HG02610 (cell line): ENCODE results near the gene WFDC8.

ENCODE experiments used
- ATAC-seq: cut with Tn5 transposase; IDR thresholded peaks from one replicate; pipeline ENCODE4 v1.9.1; 2021; ENCODE audit warnings: mild to moderate bottlenecking, moderate library complexity; ENCODE audit not compliant: unreplicated experiment

The WFDC8 gene

GRCh38 chr20:45550765-45551164, 28.3 kb downstream of the WFDC8 start:
- ATAC-seq: no peak

GRCh38 chr20:45548410-45548809, 30.7 kb downstream of the WFDC8 start:
- no peak for ATAC-seq

- ATAC-seq: no peak
Observed at GRCh38 chr20:45547206-45547770, 31.8 kb downstream of the WFDC8 start, which contains the start of gene EPPIN. Gene EPPIN, minus strand, starts transcription at chr20:45547401. Its CDS starts 44 bp downstream, at chr20:45547357.

- no peak for ATAC-seq
Observed at GRCh38 chr20:45545754-45546453, 33.2 kb downstream of the WFDC8 start.

GRCh38 chr20:45545351-45545750, 33.7 kb downstream of the WFDC8 start:
- ATAC-seq: no peak

GRCh38 chr20:45539382-45539781, 39.7 kb downstream of the WFDC8 start, which contains the start of gene WFDC6:
Gene WFDC6, minus strand, starts transcription at chr20:45539482. Its CDS starts 75 bp downstream, at chr20:45539407.
- ATAC-seq: no peak

- ATAC-seq: no peak
Observed at GRCh38 chr20:45538209-45538799, 40.8 kb downstream of the WFDC8 start.

GRCh38 chr20:45527294-45527693, 51.8 kb downstream of the WFDC8 start:
- no peak for ATAC-seq

GRCh38 chr20:45523821-45524220, 55.3 kb downstream of the WFDC8 start:
- ATAC-seq: no peak

GRCh38 chr20:45518282-45518681, 60.8 kb downstream of the WFDC8 start:
- ATAC-seq: no peak

GRCh38 chr20:45515147-45515913, 63.8 kb downstream of the WFDC8 start, which contains the start of gene SPINT3:
Gene SPINT3, minus strand, starts transcription at chr20:45515622. Its CDS starts 14 bp downstream, at chr20:45515608.
- no peak for ATAC-seq

GRCh38 chr20:45510242-45510862, 68.7 kb downstream of the WFDC8 start:
- no peak for ATAC-seq

- no peak for ATAC-seq
Observed at GRCh38 chr20:45509091-45509490, 70.0 kb downstream of the WFDC8 start.

- ATAC-seq: no peak
Observed at GRCh38 chr20:45508068-45508886, 70.8 kb downstream of the WFDC8 start.

GRCh38 chr20:45507011-45507820, 71.9 kb downstream of the WFDC8 start:
- no peak for ATAC-seq

GRCh38 chr20:45506398-45506797, 72.7 kb downstream of the WFDC8 start:
- ATAC-seq: no peak

GRCh38 chr20:45503403-45503802, 75.7 kb downstream of the WFDC8 start:
- no peak for ATAC-seq

- ATAC-seq: no peak
Observed at GRCh38 chr20:45502561-45502960, 76.5 kb downstream of the WFDC8 start.
